Measurements from ENCODE around the gene TSSK6.
A peak's percentile ranks its signal among the peaks of the same experiment; 100 is the strongest.

DNA sequence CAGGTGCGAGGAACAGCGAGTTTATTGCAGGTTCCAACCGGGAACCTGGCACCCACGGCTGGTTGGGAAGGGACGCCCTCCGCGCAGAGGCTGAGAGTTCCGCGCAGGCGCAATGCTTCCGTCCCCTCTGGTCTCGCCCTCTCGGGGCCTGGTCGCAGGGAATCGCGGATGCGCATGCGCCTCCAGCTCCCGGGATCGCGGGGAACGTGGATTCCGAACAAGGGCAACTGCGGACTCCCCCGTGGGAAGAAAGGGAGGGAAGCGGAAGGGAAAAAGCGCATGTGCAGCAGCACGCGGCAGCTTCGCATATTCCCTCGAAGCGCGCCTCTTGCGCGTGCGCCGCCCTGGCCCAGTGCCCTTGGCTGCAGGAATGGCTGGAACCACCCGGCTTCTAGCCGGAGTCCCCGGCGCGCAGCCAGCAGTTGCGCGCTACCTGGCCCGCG is 1.1 kb downstream of the TSSK6 start:
- TF ChIP-seq, protein P1, sequence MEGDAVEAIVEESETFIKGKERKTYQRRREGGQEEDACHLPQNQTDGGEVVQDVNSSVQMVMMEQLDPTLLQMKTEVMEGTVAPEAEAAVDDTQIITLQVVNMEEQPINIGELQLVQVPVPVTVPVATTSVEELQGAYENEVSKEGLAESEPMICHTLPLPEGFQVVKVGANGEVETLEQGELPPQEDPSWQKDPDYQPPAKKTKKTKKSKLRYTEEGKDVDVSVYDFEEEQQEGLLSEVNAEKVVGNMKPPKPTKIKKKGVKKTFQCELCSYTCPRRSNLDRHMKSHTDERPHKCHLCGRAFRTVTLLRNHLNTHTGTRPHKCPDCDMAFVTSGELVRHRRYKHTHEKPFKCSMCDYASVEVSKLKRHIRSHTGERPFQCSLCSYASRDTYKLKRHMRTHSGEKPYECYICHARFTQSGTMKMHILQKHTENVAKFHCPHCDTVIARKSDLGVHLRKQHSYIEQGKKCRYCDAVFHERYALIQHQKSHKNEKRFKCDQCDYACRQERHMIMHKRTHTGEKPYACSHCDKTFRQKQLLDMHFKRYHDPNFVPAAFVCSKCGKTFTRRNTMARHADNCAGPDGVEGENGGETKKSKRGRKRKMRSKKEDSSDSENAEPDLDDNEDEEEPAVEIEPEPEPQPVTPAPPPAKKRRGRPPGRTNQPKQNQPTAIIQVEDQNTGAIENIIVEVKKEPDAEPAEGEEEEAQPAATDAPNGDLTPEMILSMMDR (IDR thresholded peaks at IDR 0.05) = no peak
- peak in 2 of 3 donors; percentile 13 to 52 for TF ChIP-seq POLR2AphosphoS5 (IDR thresholded peaks at IDR 0.05)
